Amygdala (tissue), 56 donors: Measurements from ENCODE around the gene NFKB1.

Source experiments
- DNase-seq, 56 donors: peaks; one replicate each; lab custom pipeline; 2025; lab: John Stamatoyannopoulos, UW

Gene NFKB1

DNA sequence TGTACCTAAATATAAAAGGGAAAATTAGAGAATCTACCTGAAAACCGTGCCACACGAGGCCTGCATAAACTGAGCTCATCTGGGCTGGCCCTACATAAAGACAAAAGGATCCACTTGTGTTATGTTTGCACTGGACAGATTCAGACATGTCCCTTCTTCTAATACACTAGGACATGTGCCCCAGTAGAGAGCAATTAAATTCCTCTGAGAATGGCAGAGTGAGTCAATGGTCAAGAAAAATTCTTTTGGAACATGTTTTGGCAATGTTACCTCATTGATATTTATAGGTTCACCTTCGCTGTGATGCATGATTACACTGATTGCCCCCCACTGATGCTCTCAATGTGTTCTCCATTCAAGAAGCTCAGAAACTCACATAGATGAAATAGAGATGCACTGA is 164.4 kb downstream of the NFKB1 start:
- no peak for DNase-seq
